Renal pelvis (tissue), 4 donors: ENCODE results near the gene SLC25A1. TPM values are rescaled to one million over a fixed set of nuclear protein-coding genes. Genes with fewer than 3 reads are reported as not detected.

Experiments used
- DNase-seq: peaks from one replicate; pipeline ENCODE4 v3.0.0-alpha.2; 2013
- polyA plus RNA-seq, 3 donors: library from polyadenylated mRNA; unstranded; fragments of 120-200 nt; gene quantifications; one replicate each; pipeline ENCODE4 v1.2.1, GENCODE V29; 2013; ENCODE audit not compliant: insufficient read length in 3 of 3

Gene SLC25A1
- polyA plus RNA-seq, 3 donors = 85.8 to 105 (median 86.6) TPM

GRCh38 chr22:19143967-19144400 lies 34.6 kb downstream of the SLC25A1 start:
- no peak for DNase-seq

- DNase-seq = no peak
These were observed 35.3 kb downstream of the SLC25A1 start for GRCh38 chr22:19143212-19143611.

GRCh38 chr22:19142394-19142793 lies 36.1 kb downstream of the SLC25A1 start:
- DNase-seq = no peak

- no peak for DNase-seq
These were observed 38.6 kb downstream of the SLC25A1 start for GRCh38 chr22:19139974-19140373.

- DNase-seq = no peak
These were observed 39.6 kb downstream of the SLC25A1 start for GRCh38 chr22:19139001-19139356.

- no peak for DNase-seq
These were observed 40.1 kb downstream of the SLC25A1 start for GRCh38 chr22:19138217-19139000.

GRCh38 chr22:19137384-19138216 lies 40.9 kb downstream of the SLC25A1 start:
- no peak for DNase-seq

- no peak for DNase-seq
These were observed 41.6 kb downstream of the SLC25A1 start for GRCh38 chr22:19136915-19137314.

GRCh38 chr22:19134874-19135273 lies 43.7 kb downstream of the SLC25A1 start:
- no peak for DNase-seq

GRCh38 chr22:19134176-19134831 lies 44.2 kb downstream of the SLC25A1 start:
- no peak for DNase-seq

GRCh38 chr22:19133561-19133960 lies 45.0 kb downstream of the SLC25A1 start:
- no peak for DNase-seq

GRCh38 chr22:19132693-19133400 lies 45.7 kb downstream of the SLC25A1 start:
- no peak for DNase-seq

- no peak for DNase-seq
These were observed 46.4 kb downstream of the SLC25A1 start for GRCh38 chr22:19132153-19132552.

- DNase-seq = no peak
These were observed 46.9 kb downstream of the SLC25A1 start for GRCh38 chr22:19131685-19132015.

- no peak for DNase-seq
These were observed 47.4 kb downstream of the SLC25A1 start, which contains the start of gene TSSK2 for GRCh38 chr22:19130959-19131684. Gene TSSK2 (plus strand): TSS chr22:19131308. CDS start chr22:19131400, 92 bp downstream.

- no peak for DNase-seq
These were observed 48.7 kb downstream of the SLC25A1 start for GRCh38 chr22:19129871-19130270.

GRCh38 chr22:19128946-19129727 lies 49.4 kb downstream of the SLC25A1 start:
- DNase-seq = no peak

GRCh38 chr22:19128009-19128401 lies 50.5 kb downstream of the SLC25A1 start:
- DNase-seq = no peak

GRCh38 chr22:19127329-19128008 lies 51.1 kb downstream of the SLC25A1 start:
- no peak for DNase-seq
